HG02885 (cell line): ENCODE measurements around the gene DOC2B.
A peak's percentile ranks its signal among the peaks of the same experiment; 100 is the strongest.
"Not testable (repeated sequence)": the region's sequence is repeated elsewhere in the genome, so short reads cannot be mapped to it uniquely, and the experiment has no call there.

Experiments used
- ATAC-seq: cut with Tn5 transposase; IDR thresholded peaks from one replicate; pipeline ENCODE4 v1.9.1; 2021; ENCODE audit warnings: mild to moderate bottlenecking; ENCODE audit not compliant: unreplicated experiment, poor library complexity

The DOC2B gene

DNA sequence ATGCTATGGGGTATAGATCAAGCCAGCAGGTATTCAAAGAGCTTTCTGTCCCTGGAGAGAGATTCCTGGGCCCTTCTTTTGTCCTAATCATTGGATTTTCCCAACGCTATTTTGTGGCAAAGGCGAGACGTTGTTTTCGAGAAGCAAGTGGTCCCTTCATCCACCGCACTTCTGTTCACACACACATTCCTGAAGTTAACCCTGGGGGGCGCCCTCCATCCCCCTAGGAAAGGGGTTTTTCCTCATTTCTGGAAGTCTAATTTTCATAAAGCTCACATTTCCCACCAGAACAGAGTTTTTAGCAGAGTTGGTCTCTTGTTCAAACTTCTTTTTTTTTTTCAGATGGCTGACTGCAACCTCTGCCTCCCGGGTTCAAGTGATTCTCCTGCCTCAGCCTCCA, 32.2 kb downstream of the DOC2B start:
- no peak for ATAC-seq

DNA sequence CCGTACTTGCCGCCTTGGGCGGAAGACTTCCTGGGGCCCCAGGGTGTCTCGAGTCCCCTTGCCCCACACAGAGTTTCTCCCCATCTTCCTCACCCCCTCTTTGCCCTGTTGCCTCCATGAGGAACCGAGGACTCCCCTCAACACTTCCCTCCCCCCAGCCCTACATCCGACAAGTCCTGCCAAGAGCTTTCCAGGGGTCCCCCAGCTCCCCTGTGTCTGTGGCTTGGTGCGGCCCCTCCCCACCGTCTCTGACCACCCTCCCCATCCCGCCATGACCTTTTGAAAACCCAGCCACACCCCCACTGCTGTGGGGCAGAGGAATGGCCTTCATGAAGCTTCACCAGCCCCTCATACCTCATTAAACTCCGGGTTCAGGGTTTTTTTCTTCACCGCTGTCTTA, 32.7 kb downstream of the DOC2B start:
- no peak for ATAC-seq

DNA sequence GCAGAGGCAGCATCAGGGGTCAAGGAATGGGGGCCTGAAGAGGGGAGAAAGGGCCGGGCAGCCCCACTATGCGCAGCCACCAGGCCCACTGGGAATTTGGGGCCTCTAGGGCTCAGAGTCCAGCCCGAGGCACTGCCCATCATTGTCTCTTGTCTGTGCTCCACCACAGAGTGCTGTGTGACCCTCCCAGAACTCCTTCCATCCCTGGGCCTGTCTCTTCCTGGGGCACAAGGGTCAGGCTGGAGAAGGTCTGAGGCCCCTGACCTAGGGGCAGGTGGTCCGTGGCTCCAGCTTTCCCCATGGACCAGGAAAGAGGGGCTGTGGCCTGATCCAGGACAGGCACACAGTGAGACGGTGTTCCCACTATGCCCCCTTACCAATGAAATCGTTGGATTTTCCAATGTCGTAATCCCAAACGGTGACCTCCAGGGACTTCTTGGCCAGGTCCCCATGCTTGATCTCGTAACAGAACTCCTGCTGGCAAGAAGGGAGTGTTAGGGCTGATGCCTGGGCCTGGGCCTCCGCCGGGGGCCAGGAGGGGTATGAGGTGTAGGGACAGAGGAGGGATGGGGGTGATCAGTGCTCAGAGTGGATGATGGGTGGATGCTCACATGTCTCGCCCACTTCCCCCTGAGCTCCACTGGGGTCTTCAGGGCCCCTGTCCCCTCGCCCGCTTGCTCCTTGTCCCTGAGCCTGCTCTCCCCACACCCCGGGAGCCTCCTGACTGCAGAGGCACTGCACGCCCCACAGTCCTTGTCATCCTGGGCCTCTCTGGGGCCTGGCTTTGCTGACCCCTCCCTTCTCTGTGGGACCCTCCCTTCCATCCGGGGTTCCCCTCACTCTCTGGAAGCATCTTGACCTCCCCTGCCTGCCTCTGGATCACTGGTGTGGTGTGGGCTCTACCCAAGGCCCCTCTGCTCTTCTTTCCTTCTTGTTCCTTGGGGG, 33.4 kb downstream of the DOC2B start:
- ATAC-seq = no peak

DNA sequence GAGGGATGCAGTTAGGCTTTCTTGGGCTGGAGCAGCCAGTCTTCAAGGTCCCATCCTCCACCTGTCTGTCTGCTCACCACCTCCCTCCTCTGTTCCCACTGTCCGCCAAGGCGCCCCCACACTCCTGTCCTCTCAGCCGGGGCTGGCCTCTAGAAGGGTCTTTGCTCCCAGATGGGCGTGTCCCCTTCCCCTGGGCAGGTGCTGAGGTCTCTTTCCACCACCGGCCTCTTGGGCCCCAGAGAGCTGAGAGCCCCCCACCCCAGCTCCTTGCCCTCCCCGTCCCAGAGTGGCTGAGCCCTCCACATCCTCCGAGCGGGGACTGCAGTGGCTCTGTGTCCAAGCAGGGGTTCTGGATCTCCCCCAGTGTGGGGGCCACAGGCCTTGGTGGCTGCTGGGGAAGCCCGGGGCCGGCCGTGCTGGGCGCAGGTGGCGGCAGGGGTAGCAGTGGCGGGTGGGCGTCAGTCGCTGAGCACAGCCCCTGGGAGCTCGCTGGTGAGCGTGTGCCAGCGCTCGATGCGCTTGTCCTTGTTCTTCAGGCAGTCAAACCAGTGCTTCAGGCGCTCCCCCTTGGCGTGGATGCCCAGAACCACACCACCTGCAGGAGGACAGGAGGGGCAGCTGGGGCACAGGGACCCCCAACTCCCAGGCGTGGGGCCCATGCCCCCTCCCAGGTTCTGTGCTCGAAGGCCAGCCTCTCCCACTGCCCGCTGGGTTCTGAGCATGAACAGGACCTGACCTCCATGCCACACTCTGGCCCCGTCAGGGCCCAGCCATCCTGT, 34.3 kb downstream of the DOC2B start:
- ATAC-seq = no peak

DNA sequence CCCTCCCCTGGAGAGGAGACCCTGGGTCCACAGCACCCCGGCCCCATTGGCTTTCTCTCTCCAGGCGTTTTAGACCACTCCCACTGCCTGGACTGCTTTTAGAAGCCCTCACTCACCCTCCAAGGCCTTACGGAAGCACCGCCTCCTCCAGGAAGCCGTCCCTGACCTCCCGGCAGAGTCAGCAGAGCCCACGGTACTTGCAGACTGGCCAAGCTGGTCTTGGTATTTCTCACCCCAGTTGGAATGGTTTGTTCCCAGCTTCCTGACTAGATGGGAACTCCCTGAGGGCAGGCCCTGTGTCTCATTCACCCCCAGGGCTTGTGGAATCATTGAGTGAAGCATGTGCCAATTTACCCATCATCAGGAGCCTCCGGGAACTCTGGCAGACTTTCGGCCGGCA, 34.9 kb downstream of the DOC2B start:
- ATAC-seq = no peak

DNA sequence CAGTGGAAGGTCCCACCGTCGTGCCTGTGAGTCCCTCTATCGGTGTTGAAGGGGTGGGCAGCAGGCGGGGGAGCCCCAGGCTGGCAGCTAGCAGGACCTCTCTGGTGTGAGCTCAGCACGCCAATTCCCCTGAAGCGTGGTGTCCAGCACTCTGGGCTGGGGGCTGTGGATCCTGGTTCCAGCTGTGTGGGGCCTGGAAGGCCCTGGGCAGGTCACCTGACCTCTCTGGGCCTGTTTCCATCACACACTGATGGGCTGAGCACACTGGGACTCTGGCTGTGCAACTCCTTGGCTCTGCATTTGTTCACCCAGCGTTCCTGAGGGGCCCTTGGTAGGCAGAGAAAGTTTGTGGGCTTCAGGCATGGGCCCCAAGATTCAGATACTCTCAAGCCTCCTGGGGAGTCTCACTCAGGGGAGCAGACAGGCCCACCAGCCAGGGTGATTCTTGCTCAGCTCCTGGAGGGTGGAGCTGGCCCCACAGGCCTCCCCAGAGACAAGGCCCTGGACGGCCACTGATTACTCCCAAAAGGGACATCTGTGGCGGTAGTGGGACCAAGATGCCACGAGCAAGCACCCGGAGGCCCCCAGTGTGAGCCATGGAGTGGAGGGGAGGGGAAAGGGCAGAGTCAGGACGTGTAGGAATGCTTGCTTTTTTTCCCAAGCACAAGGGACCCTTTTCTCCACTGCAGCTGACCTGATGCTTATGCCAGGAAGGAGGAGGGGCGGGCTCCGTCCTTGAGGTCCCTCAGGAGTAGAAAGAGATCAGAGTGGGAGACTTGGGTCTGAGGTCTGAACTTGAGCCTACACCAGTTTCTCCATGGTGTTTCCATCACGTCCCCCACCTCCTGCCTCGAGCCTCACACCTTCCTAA, 35.5 kb downstream of the DOC2B start:
- ATAC-seq = no peak

DNA sequence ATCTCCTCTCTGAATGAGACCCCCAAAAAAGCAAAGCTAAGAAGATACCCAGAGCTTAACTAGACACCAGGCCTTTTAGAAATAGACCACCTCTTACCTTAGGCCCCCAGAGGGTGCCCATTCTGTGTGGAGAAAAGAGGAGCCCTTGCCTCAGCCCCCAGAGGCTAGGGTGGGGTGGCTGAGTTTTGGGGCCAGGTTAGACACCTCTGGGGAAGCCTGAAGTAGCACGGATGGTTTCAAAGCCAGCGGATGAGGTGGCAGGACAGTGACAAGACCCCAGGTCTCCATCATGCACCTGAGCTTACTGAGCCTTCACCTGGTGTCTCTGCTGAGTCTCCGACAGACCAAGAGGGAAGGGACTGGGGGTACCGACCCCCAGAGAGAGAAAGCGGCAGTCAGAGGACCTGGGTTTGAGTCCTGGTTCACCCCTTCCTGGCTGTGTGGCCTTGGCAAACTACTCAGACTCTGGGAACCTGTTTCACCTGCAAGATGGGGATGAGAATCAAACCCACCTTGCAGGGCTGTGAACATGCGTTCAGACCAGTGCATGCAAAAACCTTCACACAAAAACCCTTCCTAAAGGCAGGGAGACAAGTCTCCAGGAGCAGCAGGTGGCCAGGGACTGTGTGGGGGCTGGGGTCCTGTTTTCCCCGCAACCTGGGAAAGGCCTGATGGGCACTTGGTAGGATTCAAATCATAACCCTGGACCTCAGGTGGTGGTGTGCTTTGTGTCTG, 36.3 kb downstream of the DOC2B start:
- ATAC-seq = no peak

DNA sequence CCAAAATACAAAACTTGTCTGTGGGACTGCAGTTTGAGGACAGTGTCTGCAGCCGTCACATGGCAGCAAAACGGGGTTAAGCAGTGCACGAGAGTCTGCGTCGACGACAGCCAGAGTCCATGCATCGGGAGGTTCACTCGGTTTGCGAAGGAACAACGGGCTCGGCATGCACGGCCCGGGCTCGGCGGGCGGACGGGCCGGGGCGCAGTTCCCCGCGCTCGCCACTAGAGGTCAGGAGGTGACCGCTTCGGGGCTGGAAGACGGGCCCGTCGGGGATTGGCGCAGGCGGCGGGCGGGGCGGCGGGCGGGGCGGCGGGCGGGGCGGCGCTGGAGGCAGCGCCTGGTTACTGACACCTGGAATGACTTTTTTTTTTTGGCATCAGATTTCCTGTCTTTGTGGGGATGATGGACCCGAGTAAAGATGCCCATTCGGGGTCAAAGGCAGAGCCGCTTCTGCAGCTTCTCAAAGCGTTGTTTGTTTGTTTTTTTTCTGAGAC, 37.6 kb downstream of the DOC2B start:
- peak; percentile 71 for ATAC-seq

DNA sequence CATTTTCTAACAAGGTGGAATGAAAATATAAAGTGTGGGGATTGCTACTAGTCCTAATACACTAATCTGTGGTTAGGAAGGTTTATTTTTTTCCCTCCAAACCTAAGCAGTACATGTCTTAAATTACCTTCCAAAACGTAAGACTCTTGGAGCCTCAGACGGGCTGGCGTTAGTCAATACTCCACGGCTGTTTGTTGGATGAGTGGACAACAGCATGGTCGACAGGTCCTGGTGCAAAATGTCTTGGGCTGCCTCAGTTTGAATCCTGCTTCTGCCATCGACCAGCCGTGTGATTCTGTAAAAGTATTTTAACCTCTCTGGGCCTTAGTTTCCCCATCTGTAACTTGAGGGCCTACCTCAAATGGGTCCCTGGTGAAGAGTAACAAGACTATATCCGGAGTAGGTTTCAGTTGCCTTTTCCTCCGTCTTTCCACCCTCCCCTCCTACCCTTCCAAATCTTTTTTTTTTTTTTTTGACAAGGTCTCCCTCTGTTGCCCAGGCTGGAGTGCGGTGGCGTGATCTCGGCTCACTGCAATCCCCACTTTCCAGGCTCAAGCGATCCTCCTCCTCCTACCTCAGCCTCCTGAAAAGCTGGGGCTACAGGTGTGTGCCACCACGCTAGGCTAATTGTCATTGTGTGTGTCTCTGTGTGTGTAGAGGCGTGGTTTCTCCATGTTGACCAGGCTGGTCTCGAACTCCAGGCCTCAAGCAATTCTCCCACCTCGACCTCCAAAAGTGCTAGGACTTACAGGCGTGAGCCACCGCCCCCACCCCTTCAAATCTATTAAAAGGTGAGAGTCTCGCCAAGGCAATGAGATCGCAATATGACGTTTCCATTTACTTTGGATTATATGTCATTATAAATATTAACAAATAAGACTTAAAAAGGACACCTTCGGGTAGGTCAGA, 38.3 kb downstream of the DOC2B start:
- no peak for ATAC-seq

DNA sequence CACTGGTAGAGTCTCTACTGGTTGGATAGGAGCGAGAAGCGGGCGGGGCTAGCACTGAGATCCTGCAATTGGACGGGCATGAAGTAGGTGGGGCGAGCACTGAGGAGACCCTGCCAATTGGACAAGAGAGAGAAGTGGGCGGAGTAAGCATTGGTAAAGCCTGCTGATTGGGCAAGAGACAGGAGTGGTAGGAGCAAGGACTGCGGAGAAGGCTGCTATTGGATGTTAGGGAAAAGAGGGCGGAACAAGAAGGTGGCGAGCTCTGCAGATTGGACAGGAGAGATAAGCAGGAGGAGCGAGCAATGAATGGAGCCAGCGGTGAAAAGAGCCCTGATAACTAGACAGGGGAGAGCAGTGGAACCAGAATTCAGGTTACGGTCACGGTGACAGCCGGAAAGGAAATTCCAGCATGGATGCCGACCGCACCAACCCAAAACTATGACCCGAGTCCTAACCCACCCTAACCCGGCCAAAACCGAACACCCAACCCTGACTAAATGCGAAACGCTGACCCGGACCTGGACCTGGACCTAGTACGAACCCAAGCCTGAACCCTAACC, 39.3 kb downstream of the DOC2B start:
- ATAC-seq = no peak

DNA sequence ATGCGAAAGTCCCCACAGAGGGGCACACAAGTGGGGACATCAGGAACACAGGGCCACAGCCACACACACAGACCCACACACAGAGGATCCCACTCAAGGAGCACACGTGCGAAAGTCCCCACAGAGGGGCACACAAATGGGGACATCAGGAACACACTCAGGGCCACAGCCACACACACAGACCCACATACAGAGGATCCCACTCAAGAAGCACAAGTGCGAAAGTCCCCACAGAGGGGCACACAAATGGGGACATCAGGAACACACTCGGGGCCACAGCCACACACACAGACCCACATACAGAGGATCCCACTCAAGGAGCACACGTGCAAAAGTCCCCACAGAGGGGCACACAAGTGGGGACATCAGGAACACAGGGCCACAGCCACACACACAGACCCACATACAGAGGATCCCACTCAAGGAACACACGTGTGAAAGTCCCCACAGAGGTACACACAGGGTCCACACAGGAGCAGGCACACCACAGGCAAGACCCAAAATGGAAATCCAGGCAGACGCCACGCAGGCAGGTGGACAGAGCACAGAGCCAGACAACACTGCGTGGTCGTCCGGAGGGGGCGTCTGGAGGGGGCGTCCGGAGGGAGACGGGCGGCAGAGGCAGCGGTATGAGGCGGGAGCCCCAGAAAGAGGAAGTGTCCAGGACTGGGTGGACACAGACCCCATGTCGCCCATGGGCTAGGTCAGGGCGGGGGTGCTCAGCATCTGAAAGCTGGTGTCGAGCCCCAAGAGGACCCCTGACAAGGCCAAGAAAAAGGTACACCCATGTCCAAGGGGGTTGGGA, 41.8 kb downstream of the DOC2B start:
- ATAC-seq = not testable (repeated sequence)

DNA sequence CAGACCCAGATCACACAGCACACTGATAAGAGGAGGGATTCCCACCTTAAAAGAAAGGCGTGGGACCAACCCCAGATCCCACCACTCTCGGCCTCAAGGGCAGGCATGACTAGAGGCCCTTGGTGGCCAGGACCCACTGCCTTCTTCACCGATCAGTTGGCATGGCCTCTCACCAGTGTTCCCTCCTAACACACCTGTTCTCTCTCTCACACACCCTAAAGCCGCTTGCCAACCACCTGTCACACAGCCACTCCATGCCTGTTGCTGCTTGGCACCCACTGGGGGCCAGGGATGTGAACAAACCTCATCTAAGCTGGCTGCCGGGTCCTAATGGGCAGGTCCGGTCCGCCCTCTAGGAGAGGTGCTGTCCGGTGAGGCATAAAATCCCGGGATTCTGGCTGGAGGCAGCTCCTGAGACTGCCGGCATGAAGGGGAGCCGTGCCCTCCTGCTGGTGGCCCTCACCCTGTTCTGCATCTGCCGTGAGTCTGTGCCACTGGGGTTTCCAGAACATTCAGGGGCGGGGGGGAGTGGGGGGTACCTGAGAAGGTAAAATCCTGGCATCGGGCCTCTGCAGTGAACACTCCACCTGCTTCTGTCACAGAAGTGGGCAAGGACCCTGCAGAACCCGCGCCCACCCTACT, 44.2 kb downstream of the DOC2B start, which contains the start of gene SCGB1C2:
Gene SCGB1C2 (plus strand): TSS at position 404 of the 642 bp plus-strand sequence. CDS start 22 bp downstream, at position 426.
- ATAC-seq = not testable (repeated sequence)

DNA sequence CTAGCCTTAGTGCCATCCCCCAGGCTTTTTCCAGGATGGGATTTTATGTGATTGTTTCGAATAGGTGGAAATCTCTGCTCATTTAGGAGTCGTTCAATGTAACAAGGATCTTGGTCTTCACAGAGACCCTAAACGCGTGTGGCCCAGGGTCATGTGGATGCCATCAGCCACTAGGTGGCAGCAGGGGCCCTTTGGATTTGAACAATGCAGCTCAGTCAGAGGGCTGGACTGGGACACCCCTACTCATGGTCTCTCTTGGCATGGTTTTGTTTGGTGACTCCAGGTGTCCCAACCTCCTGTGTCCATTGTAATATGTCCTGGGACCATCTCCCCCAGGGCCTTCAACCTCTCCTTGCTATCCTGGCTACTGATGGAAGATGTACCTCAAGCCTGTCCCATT, 44.9 kb downstream of the DOC2B start:
- ATAC-seq = peak; percentile 65

DNA sequence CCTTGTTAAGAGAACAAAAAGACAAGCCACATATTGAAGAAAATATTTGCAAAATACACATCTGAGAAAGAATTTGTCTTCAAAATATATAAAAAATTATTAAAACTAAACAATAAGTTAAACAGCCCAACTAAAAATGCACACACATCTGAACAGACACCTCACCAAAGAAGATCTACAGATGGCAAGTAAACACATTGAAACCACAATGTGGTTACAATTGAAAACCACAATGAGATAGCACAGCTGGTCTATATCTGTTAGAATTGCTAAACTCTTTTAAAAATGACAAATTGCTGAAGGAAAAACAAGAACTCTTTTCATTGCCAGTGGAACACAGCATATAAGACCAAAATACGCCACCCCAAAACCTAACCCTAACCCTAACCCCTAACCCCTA, 45.6 kb downstream of the DOC2B start:
- not testable (repeated sequence) for ATAC-seq

DNA sequence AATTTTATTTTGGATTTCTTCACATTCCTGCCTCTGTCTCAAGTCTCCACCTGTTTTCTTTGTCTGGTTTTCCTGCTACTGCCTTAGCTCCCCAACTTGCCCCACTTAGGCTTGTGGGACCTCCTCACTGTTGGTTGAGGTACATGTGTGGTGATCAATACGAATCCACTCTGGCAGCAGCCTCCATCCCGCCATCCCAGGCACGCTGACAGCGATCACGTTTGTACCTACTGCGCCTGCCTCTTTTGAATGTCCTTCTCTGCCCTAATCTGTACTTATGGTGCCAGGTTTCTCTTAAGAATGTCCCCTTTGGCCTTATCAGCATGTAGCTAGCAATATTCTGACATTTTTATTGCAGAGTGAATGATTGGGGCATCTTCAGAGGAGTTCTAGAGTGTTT, 46.4 kb downstream of the DOC2B start:
- ATAC-seq = not testable (repeated sequence)

DNA sequence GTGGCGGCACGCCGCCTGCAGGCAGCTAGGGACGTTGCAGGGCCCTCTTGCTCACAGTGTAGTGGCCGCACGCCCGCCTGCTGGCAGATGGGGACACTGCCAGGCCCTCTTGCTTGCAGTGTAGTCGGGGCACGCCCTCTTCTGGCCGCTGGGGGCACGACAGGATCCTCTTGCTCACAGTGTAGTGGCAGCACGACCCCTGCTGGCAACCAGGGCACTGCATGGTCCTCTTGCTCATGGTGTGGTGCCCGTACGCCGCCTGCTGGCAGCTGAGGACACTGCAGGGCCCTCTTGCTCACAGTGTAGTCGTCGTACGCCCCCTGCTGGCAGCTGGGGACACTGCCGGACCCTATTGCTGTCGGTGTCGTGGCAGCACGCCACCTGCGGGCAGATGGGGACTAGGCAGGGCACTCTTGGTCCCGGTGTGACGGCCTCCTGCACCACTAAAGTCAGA, 47.1 kb downstream of the DOC2B start:
- peak; percentile 83 for ATAC-seq

DNA sequence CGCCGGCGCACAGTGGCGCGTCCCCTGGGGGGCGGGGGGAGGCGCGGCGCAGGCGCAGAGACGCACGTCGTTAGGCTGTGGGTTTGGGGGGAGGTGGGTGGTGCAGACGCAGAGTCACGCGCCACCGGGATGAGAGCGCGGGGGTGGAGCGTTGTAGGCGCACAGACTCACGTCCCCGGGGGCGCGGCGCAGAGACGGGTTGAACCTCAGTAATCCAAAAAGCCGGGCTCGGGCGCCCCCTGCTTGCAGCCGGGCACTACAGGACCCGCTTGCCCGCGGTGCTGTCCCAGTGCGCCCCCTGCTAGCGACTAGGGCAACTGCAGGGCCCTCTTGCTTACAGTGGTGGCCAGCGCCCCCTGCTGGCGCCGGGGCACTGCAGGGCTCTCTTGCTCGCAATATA, 47.5 kb downstream of the DOC2B start:
- not testable (repeated sequence) for ATAC-seq
